H1 (cell line): Measurements from ENCODE around the gene TMEM266.

Experiments
- GTF2F1 ChIP-seq: IDR thresholded peaks from 2 replicates; pipeline ENCODE4 v1.6.1; 2012; ENCODE audit warnings: low read depth, low read length, improper control_type of control experiment, borderline replicate concordance
- SIN3A ChIP-seq, 2 experiments: IDR thresholded peaks in 1 of 2; conservative IDR thresholded peaks in 1 of 2; 2 replicates each; pipeline ENCODE4 v1.6.1; 2011 to 2012; ENCODE audit warnings: low read length in 2 of 2, improper control_type of control experiment in 1 of 2, low read depth in 1 of 2, mild to moderate bottlenecking in 1 of 2
- YY1 ChIP-seq: IDR thresholded peaks from 2 replicates; pipeline ENCODE4 v1.6.1; 2011; ENCODE audit warnings: low read depth, mild to moderate bottlenecking, low read length
- TF ChIP-seq, protein P1 (sequence below): IDR thresholded peaks from 2 replicates; pipeline ENCODE4 v1.6.1; 2011; ENCODE audit warnings: low read length, improper control_type of control experiment
- TF ChIP-seq, protein P2 (sequence below), 3 experiments: IDR thresholded peaks; 1 replicate in 2 of 3; 2 replicates in 1 of 3; pipeline versions ENCODE4 v1.5.1 to v1.6.1; 2011; ENCODE audit warnings: low read length in 3 of 3, mild to moderate bottlenecking in 3 of 3, inconsistent platforms in 2 of 3, low read depth in 1 of 3, moderate library complexity in 1 of 3; ENCODE audit not compliant: insufficient read depth in 1 of 3; ENCODE audit errors: control extremely low read depth in 1 of 3

DNA sequence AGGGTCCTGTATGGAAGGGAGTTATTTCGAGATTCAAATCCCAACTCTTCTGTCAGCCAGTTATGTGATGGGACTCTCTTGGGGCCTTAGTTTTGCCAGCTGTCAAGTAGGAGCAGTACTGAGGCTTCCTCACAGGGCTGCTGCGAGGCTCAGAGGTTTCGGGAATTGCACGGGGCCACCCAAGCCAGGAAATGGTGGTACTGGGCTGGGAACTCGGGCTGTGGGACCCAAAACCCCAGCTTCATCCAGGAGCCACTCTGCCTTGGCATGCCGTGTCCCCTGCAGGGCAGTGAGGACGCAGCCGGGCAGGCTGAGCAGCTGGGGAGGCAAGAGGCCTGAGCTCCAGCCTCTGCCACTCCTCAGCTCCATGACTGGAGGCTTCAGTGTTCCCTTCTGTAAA, 132.9 kb downstream of the TMEM266 start:
- no peak for TF ChIP-seq GTF2F1
- TF ChIP-seq YY1: no peak
- no peak for TF ChIP-seq SIN3A (conservative IDR thresholded peaks at IDR 0.05 in 1 of 2, IDR thresholded peaks at IDR 0.05 in 1 of 2; ENCODE audit: low read depth in 1 of 2, low read length in 2 of 2)
- TF ChIP-seq, protein P1, sequence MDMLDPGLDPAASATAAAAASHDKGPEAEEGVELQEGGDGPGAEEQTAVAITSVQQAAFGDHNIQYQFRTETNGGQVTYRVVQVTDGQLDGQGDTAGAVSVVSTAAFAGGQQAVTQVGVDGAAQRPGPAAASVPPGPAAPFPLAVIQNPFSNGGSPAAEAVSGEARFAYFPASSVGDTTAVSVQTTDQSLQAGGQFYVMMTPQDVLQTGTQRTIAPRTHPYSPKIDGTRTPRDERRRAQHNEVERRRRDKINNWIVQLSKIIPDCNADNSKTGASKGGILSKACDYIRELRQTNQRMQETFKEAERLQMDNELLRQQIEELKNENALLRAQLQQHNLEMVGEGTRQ: no peak
- TF ChIP-seq, protein P2, sequence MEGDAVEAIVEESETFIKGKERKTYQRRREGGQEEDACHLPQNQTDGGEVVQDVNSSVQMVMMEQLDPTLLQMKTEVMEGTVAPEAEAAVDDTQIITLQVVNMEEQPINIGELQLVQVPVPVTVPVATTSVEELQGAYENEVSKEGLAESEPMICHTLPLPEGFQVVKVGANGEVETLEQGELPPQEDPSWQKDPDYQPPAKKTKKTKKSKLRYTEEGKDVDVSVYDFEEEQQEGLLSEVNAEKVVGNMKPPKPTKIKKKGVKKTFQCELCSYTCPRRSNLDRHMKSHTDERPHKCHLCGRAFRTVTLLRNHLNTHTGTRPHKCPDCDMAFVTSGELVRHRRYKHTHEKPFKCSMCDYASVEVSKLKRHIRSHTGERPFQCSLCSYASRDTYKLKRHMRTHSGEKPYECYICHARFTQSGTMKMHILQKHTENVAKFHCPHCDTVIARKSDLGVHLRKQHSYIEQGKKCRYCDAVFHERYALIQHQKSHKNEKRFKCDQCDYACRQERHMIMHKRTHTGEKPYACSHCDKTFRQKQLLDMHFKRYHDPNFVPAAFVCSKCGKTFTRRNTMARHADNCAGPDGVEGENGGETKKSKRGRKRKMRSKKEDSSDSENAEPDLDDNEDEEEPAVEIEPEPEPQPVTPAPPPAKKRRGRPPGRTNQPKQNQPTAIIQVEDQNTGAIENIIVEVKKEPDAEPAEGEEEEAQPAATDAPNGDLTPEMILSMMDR (IDR thresholded peaks at IDR 0.05; ENCODE audit: control extremely low read depth in 1 of 3, insufficient read depth in 1 of 3, low read depth in 1 of 3, low read length in 3 of 3): no peak
